Trophoblast cell (in vitro differentiated cells and primary cell): ENCODE results near the gene KBTBD13.
"Not testable (repeated sequence)": the region's sequence is repeated elsewhere in the genome, so short reads cannot be mapped to it uniquely, and the experiment has no call there.

Experiments
- DNase-seq, 2 donors: peaks; one replicate each; pipeline ENCODE4 v3.0.0-alpha.2; 2016
- H2AFZ ChIP-seq: 2 replicates; pipeline ENCODE4 v1.6.1; 2013; ENCODE audit warnings: low read length, moderate library complexity, mild to moderate bottlenecking; ENCODE audit not compliant: insufficient read depth, poor library complexity
- H2AK5ac ChIP-seq: 2 replicates; pipeline ENCODE4 v1.6.1; 2013; ENCODE audit warnings: mild to moderate bottlenecking, low read length
- H2BK120ac ChIP-seq: 2 replicates; pipeline ENCODE4 v1.6.1; 2013; ENCODE audit warnings: low read length, mild to moderate bottlenecking, moderate library complexity; ENCODE audit not compliant: insufficient read depth, poor library complexity
- H2BK12ac ChIP-seq: 2 replicates; pipeline ENCODE4 v1.6.1; 2013; ENCODE audit warnings: mild to moderate bottlenecking, low read length, moderate library complexity
- H2BK5ac ChIP-seq: 2 replicates; pipeline ENCODE4 v1.6.1; 2013; ENCODE audit warnings: low read length, low read depth, moderate library complexity, mild to moderate bottlenecking; ENCODE audit not compliant: poor library complexity
- H3K14ac ChIP-seq: 2 replicates; pipeline ENCODE4 v1.6.1; 2013; ENCODE audit warnings: mild to moderate bottlenecking, low read length
- H3K18ac ChIP-seq: 2 replicates; pipeline ENCODE4 v1.6.1; 2013; ENCODE audit warnings: mild to moderate bottlenecking, low read length
- H3K23ac ChIP-seq: 2 replicates; pipeline ENCODE4 v1.6.1; 2013; ENCODE audit warnings: low read length
- H3K27ac ChIP-seq: 2 replicates; pipeline ENCODE4 v1.5.1; 2013; ENCODE audit warnings: low read depth, mild to moderate bottlenecking, inconsistent platforms, low read length, moderate library complexity
- H3K27me3 ChIP-seq: 2 replicates; pipeline ENCODE4 v1.6.1; 2013; ENCODE audit warnings: inconsistent platforms, mild to moderate bottlenecking, low read length, moderate library complexity; ENCODE audit not compliant: insufficient read depth
- H3K36me3 ChIP-seq, 2 experiments: 1 replicate in 1 of 2; 2 replicates in 1 of 2; pipeline ENCODE4 v1.6.1; 2013; ENCODE audit warnings: low read length in 2 of 2, mild to moderate bottlenecking in 2 of 2, moderate library complexity in 1 of 2; ENCODE audit not compliant: insufficient read depth in 2 of 2, control insufficient read depth in 1 of 2
- H3K4ac ChIP-seq: 2 replicates; pipeline ENCODE4 v1.6.1; 2013; ENCODE audit warnings: low read depth, mild to moderate bottlenecking, low read length, moderate library complexity
- H3K4me1 ChIP-seq, 2 experiments: 1 replicate in 1 of 2; 2 replicates in 1 of 2; pipeline ENCODE4 v1.6.1; 2013; ENCODE audit warnings: low read length in 2 of 2, mild to moderate bottlenecking in 2 of 2, moderate library complexity in 1 of 2; ENCODE audit not compliant: insufficient read depth in 2 of 2, control insufficient read depth in 1 of 2
- H3K4me2 ChIP-seq: 2 replicates; pipeline ENCODE4 v1.6.1; 2013; ENCODE audit warnings: inconsistent platforms, mild to moderate bottlenecking, low read length, moderate library complexity
- H3K4me3 ChIP-seq: 2 replicates; pipeline ENCODE4 v1.5.1; 2013; ENCODE audit warnings: mild to moderate bottlenecking, low read depth, low read length, inconsistent platforms
- H3K79me1 ChIP-seq: one replicate; pipeline ENCODE4 v1.6.1; 2013; ENCODE audit warnings: low read length
- H3K79me2 ChIP-seq: 2 replicates; pipeline ENCODE4 v1.6.1; 2013; ENCODE audit warnings: low read length, mild to moderate bottlenecking; ENCODE audit not compliant: control insufficient read depth, insufficient read depth, poor library complexity
- H3K9ac ChIP-seq: 2 replicates; pipeline ENCODE4 v1.6.1; 2013; ENCODE audit warnings: mild to moderate bottlenecking, low read length
- H3K9me3 ChIP-seq: 2 replicates; pipeline ENCODE4 v1.6.1; 2013; ENCODE audit warnings: low read depth, mild to moderate bottlenecking, control low read depth, inconsistent platforms, low read length; ENCODE audit not compliant: insufficient read depth
- H4K12ac ChIP-seq: 2 replicates; pipeline ENCODE4 v1.6.1; 2013; ENCODE audit warnings: low read depth, mild to moderate bottlenecking, low read length, moderate library complexity
- H4K8ac ChIP-seq: 2 replicates; pipeline ENCODE4 v1.6.1; 2013; ENCODE audit warnings: low read depth, mild to moderate bottlenecking, low read length, moderate library complexity
- H4K91ac ChIP-seq: one replicate; pipeline ENCODE4 v1.6.1; 2013; ENCODE audit warnings: low read depth, mild to moderate bottlenecking, low read length, moderate library complexity
- WGBS: extraction: QIAGEN DNeasy Blood & Tissue Kit; methylation state at CpG from one replicate; pipeline ENCODE4 v1.1.7; 2013; ENCODE audit warnings: missing lambda C conversion rate; ENCODE audit not compliant: insufficient read length, insufficient coverage; ENCODE audit errors: extremely low coverage; 5-methylcytosine and 5-hydroxymethylcytosine counted together

The KBTBD13 gene

DNA sequence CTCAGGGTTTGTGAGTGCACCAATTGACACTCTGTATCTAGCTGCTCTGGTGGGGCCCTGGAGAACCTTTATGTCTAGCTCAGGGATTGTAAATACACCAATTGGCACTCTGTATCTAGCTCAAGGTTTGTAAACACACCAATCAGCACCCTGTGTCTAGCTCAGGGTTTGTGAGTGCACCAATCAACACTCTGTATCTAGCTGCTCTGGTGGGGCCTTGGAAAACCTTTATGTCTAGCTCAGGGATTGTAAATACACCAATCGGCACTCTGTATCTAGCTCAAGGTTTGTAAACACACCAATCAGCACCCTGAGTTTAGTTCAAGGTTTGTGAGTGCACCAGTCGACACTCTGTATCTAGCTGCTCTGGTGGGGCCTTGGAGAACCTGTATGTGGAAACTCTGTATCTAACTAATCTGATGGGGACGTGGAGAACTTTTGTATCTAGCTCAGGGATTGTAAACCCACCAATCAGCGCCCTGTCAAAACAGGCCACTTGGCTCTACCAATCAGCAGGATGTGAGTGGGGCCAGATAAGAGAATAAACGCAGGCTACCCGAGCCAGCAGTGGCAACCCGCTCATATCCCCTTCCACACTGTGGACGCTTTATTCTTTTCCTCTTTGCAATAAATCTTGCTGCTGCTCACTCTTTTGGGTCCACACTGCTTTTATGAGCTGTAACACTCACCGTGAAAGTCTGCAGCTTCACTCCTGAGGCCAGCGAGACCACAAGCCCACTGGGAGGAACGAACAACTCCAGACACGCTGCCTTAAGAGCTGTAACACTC lies 745 bp upstream of the KBTBD13 start:
- H2AFZ ChIP-seq, H3K4me2 ChIP-seq, H3K23ac ChIP-seq, H3K9me3 ChIP-seq, H3K79me1 ChIP-seq, H4K12ac ChIP-seq, H3K27ac ChIP-seq, H3K4me3 ChIP-seq, H3K79me2 ChIP-seq, H2BK120ac ChIP-seq, H2BK12ac ChIP-seq, H3K18ac ChIP-seq, DNase-seq, H3K27me3 ChIP-seq, H4K91ac ChIP-seq, H3K14ac ChIP-seq, H3K36me3 ChIP-seq, H3K4ac ChIP-seq, H2AK5ac ChIP-seq, H4K8ac ChIP-seq, H2BK5ac ChIP-seq, H3K9ac ChIP-seq: not testable (repeated sequence)
- WGBS: no CpG with 5 or more reads among the region's 12 CpGs
- H3K4me1 ChIP-seq: peaks cover 6 to 12% of the 10 kb centered on the region in 2 experiments

GRCh38 chr15:65077291-65077980 lies 890 bp downstream of the KBTBD13 start:
- Histone ChIP-seq H3K27ac (no peak overlapping the region), H2BK5ac (no peak overlapping the region), H4K91ac (no peak overlapping the region), H3K18ac (no peak overlapping the region), H3K4me2 (no peak overlapping the region), H4K12ac (no peak overlapping the region), H3K14ac (no peak overlapping the region), H3K27me3 (no peaks in the 10 kb centered on the region), H3K79me2 (no peaks in the 10 kb centered on the region), H4K8ac (no peak overlapping the region), H3K9ac (no peak overlapping the region), H3K36me3 (no peaks in the 10 kb centered on the region), H2BK120ac (no peak overlapping the region), H3K9me3 (peaks cover 9% of the 10 kb centered on the region), H3K4me3 (no peak overlapping the region), H2AFZ (no peak overlapping the region), H3K79me1 (no peaks in the 10 kb centered on the region), H2BK12ac (no peak overlapping the region), H2AK5ac (no peak overlapping the region), H3K4ac (no peak overlapping the region), H3K23ac (no peak overlapping the region), H3K4me1 (peaks cover 1 to 7% of the 10 kb centered on the region in 2 experiments)
- no peak for DNase-seq
- no CpG with 5 or more reads among the region's 85 CpGs for WGBS

DNA sequence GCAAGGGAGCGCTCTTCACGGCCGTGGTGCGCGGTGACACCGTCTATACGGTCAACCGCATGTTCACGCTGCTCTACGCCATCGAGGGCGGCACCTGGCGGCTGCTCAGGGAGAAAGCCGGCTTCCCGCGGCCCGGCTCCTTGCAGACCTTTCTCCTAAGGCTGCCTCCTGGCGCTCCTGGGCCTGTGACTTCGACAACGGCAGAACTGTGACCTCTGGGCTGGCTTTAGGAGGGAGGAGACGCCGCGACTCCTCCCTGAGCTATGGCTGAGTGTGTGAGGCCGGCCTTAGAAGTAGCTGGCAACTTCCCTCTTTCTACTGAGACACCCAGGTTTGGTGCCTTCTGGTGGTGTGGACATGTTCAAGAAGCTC lies 1.4 kb downstream of the KBTBD13 start:
- Histone ChIP-seq H2AFZ (no peak overlapping the region), H3K9ac (no peak overlapping the region), H3K4me1 (peaks cover 2 to 7% of the 10 kb centered on the region in 2 experiments), H3K79me2 (no peaks in the 10 kb centered on the region), H4K12ac (no peak overlapping the region), H3K27me3 (no peaks in the 10 kb centered on the region), H3K36me3 (no peaks in the 10 kb centered on the region), H3K4me2 (no peak overlapping the region), H3K14ac (no peak overlapping the region), H3K18ac (no peak overlapping the region), H3K79me1 (no peaks in the 10 kb centered on the region), H2AK5ac (no peak overlapping the region), H3K4me3 (no peak overlapping the region), H3K9me3 (peaks cover 9% of the 10 kb centered on the region), H3K4ac (no peak overlapping the region), H4K91ac (no peak overlapping the region), H3K23ac (no peak overlapping the region), H2BK120ac (no peak overlapping the region), H3K27ac (no peak overlapping the region), H2BK5ac (no peak overlapping the region), H4K8ac (no peak overlapping the region), H2BK12ac (no peak overlapping the region)
- DNase-seq: peak; percentile 55 to 76
- no CpG with 5 or more reads among the region's 24 CpGs for WGBS

- H3K79me2 ChIP-seq: no peaks in the 10 kb centered on the region
- no peak overlapping the region for H2AFZ ChIP-seq
- no peak overlapping the region for H2BK5ac ChIP-seq
- H2BK12ac ChIP-seq: no peak overlapping the region
- peak; percentile 59 to 74 for DNase-seq
- no peaks in the 10 kb centered on the region for H3K27me3 ChIP-seq
- no peak overlapping the region for H3K9ac ChIP-seq
- no peak overlapping the region for H4K8ac ChIP-seq
- no peak overlapping the region for H3K23ac ChIP-seq
- H2BK120ac ChIP-seq: no peak overlapping the region
- no peak overlapping the region for H3K4ac ChIP-seq
- no peaks in the 10 kb centered on the region for H3K36me3 ChIP-seq
- no peak overlapping the region for H2AK5ac ChIP-seq
- no peak overlapping the region for H4K12ac ChIP-seq
- no peak overlapping the region for H3K27ac ChIP-seq
- no peaks in the 10 kb centered on the region for H3K79me1 ChIP-seq
- H3K4me1 ChIP-seq: peaks cover 2 to 7% of the 10 kb centered on the region in 2 experiments
- no peak overlapping the region for H3K4me3 ChIP-seq
- no peak overlapping the region for H3K14ac ChIP-seq
- no peak overlapping the region for H3K4me2 ChIP-seq
- peaks cover 9% of the 10 kb centered on the region for H3K9me3 ChIP-seq
- no CpG with 5 or more reads among the region's 5 CpGs for WGBS
- no peak overlapping the region for H3K18ac ChIP-seq
- H4K91ac ChIP-seq: no peak overlapping the region
Measured at GRCh38 chr15:65079580-65079979, 3.0 kb downstream of the KBTBD13 start.
